ENCODE measurements around the gene INO80.
A peak's percentile ranks its signal among the peaks of the same experiment; 100 is the strongest.

INO80 gene

DNA sequence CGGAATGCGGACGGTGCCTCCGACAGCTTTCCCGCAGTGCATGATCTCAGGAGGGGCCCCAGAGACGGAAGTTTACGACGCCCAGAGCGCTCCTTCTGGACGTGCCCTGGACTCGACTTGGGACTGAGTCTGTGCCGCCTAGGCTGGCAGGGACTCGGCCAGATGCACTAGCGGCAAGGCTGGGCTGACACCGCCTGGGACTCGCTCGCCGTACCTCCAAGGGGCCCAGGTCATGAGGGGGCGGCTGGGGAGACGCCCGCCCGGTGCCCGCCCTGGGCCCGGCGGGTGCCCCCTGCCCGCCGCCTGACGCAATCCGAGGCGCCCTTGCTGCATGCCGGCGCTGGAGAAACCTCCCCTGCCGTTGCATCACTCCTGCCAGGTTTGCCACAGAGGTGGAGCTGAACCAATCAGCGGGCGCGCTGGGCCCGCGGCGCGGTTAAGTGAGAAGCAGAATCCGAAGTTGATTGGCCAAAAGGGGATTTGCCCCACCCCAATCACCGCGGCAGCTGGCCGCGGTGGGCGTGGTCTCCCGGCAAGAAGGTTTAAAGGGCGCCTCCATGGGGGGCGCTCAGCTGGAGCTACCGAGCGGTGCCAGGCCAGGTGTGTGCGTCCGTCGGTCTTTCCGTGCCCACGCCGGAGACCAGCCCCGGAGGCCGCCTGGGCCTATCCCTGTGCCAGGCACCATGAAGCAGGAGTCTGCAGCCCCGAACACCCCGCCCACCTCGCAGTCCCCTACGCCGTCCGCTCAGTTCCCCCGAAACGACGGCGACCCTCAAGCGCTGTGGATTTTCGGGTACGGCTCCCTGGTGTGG, 163.0 kb downstream of the INO80 start, which contains the start of gene CHAC1:
Gene CHAC1, plus strand, starts transcription at position 571 of the 812 bp plus-strand sequence. Its CDS starts 113 bp downstream, at position 684.
- peak; percentile 91 for FAIRE-seq

DNA sequence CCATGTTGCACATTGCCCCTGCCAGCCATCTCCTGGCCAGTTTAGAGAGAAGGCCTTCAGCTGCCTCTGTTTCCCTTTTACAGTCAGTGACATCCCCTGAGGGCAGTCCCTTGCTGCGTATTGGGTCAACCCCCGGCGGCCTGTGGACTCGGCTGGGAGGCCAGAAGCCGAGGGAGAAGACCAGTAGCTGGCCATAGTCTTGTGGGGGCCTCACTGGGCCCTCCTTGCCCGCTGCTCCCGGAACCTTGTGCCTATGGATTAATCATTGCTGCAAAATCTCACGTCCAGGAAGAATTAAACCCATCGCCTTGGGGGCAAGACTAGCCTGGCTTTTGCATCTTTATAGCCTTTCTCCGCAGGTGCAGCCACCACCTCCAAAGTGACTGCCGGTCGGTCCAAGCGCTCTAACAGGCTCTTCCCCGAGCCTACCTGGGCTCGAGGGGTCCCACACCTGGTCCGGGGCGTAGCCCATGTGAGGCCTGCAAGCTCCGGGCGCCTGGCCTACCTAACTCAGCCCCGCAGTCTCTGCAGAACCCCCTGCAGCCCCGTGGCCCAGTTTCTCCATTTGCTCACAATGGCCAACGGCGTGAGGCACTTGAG, 163.7 kb downstream of the INO80 start:
- DNase-seq (ENCODE audit: insufficient read length, low spot score): no peak
- FAIRE-seq: no peak

More for the DNA sequence above, 163.0 kb downstream of the INO80 start, which contains the start of gene CHAC1:
- peak; percentile 98 for DNase-seq (ENCODE audit: insufficient read length, low spot score)

DNA sequence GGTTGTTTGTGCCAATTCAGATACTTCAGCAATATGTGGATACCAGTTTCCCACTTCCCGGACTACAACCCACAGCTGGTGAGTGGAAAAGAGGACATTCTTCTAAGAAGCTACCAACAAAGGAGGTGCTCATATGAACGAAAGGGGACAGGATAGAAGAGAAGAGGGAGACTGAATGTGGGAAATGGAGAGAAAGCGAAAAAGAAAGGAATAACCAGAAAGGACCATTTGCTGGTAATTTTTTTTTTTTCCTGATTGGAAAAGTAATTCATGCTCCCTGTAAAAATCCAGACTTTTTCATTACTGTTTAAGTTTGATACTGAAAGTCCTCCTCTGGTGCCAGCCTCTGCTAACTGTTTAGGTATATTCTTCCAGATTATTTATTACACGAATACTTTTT, 164.3 kb downstream of the INO80 start:
- FAIRE-seq (no peak), DNase-seq (ENCODE audit: insufficient read length, low spot score) (no peak)

DNA sequence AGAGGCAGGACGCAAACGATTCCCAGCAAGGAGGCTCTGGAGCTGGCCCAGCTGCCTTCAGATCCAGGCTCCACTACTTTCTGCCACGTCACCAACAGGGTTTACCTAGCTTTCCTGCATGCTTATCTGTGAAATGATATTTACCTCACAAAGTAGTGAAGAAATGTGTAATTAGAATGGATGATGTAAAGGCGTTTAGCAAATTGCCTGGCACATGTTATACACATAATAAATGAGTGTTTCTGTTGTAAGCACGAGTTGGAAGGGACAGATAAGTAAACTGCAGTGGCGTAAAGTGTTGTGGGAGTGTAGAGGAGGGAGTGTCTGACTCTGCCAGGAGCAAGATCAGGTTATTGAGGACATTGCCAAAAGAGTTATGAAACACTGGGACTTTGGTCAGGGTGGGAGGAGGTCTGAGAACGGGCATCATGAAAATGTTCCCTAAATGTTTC, 166.3 kb downstream of the INO80 start:
- no peak for FAIRE-seq
- no peak for DNase-seq (ENCODE audit: insufficient read length, low spot score)

DNA sequence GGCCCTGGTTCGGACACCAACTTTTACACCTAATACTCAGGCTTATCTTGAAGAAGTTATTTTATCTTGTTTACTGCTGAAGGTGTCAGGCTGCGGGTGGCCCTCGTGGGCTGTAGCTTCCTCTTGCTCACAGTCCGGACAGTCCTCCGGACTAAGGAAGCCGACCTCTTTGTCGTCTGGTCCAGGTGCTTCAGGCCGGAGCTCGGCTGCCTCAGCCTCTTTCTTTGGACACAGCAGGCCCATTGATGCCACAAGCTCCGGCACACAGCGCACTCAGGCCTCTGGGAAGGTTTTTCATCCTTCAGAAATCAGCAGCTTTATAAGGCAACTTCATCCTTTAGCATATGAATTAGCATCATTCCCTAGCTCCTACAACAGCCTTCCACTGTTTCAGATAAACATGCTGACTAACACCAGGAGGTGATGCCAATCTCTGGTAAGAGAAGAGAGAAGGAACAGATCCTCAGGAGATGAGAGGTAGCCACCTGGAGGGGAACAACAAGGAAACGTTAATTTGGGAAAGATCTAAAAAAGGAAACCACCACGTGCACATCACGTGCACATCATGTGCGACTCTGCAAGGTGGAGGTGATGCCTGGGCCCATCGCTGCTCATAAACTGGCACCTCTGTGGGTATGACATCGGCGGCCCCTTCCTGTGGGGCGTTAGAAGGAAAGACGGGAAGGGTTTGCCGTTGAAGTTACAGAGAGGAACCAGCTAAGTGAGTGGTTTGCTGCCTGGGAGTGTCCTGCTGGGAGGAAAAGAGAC, 167.2 kb downstream of the INO80 start:
- DNase-seq (ENCODE audit: insufficient read length, low spot score): no peak
- FAIRE-seq: no peak

DNA sequence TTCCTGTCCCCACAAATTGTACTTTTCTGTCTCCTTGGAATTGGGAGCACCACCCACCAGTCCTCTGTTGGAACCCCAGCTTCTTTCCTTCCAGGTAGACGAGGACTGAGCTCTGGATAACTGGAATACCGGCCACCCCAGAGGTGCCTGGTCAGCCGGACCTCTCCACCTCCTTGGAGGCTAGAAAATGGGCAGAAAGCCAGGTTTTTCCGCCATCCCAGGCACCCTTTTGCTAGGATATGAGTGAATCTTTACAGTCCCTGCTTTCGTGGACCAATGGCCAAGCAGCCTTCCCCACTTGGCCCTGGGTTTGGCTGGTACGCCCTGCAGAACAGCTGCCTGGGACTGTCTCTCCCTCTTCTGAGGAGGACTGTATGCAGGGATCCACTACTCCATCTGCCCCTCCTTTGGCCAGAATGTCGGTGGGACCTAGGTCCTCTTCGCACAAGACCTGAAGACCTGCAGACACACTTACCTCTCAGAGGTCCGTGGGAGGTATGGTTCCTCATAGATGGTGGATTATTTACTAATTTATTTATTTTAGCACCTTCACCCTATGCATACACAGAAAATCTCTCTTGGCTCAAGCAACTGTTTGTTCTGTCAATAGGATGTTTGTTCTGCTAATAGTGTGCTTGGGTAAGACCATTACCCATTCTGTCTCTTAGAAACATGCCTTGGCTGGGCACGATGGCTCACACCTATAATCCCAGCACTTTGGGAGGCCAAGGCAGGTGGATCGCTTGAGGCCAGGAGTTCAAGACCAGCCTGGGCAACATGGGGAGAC, 171.4 kb downstream of the INO80 start:
- DNase-seq (ENCODE audit: insufficient read length, low spot score) (no peak), FAIRE-seq (no peak)

DNA sequence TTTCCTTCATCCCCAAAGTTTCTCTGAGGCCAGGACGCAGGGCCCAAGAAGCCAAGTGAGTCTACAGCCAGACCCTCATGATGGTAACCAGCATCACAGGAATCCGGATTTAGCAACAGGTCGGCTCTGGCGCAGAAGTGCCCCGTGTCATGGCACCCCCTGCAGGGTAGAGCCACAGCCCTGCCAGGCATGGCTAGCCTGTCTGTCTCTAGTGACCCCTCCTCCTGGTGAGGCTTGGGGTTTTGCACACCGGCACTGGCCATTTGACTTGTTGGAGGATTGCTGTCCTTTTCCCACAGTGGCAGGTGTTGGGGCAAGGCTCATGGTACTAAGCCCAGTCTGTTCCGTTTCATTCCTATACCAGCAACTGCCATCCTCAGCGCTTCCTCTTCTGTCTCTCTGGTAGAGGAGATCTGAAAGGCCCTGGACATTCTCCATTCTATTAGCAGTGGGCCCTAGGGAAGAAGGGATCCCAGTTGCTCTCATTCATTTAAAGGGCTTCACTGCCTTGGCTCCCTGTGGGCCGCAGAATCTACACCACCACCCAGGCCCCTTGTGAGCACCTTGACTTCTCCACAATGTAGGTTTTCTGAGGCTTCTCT, 172.2 kb downstream of the INO80 start:
- FAIRE-seq: no peak

DNA sequence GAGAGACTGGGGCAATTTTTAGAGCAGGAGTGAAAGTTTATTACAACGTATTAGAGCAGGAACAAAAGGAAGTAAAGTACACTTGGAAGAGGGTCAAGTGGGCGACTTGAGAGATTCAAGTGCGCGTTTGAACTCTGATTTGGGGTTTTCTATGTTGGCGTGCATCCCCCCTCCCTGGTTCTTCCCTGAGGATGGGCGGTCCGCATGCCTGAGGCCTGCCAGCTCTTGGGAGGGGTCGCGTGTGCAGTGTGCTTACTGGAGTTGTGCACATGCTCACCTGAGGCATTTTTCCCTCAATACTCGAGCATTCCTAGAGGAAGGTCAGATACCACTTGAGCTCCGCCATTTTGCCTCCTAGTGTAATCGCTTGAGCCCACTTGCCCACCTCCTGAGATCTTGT, 173.2 kb downstream of the INO80 start:
- DNase-seq (ENCODE audit: insufficient read length, low spot score): no peak
- no peak for FAIRE-seq

More for the DNA sequence above, 172.2 kb downstream of the INO80 start:
- DNase-seq (ENCODE audit: insufficient read length, low spot score): no peak

DNA sequence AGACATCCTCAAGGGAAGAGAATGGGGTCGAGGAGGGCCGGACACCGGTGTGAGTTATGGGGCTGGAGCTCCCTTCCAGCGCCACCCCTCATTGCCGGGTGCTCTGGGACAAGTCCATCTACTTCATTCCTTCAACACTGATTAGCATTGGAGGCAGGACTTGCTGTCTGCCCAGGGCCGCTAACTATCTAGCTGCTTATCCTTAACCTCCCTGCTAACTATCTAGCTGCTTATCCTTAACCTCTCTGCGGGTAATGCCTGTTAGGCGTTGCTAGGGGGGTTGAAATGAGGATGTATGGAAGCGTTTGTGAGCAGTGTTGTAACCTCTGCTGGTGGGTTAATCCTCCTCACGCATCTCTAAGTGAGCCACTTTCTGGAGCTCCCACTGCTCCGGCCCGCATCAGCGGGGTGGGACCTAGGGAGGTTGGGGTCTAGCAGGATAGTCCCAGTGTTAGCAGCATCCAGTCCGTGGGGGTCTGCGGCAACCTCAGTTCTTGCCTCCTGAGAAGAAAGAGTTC, 173.7 kb downstream of the INO80 start:
- FAIRE-seq: no peak
- DNase-seq (ENCODE audit: insufficient read length, low spot score): no peak

DNA sequence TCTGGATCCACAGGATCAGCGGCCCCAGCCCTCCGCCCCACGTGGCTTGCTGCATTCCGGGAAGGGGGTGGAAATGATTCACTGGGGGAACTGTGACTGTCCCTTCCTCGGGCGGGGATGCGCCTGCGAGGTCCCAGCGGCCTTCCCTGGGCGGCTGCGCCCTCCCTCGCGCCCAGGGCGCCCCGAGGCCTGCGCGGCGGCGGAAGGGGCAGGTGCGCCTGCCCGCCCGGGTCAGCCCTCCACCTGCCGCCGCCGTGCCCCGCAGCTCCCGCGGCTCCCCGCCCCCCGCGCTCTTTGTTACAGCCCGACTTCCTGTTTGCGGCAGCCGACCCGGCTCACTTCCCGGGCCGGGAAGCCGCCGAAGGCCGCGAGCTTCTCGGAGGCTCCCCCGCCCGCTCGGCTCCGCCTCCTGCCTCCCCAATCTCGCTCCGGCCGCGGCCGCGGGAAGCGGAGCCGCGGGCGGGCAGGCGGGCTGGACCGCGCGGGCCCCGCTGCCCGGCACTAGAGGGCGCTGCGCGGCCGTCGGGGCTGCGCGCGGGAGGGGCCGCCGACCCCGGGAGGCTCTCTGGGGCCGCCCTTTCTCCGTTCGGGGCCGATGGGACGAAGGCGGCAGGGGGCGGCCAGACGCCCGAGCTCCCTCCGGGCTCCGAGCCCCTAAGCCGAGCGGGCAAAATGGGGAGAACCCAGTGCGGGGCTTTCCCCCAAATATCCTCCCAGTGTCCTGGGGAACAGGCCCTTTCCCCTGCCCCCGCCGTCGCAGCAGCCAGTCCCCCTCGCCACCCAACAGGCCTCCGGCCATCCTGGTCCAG, 174.3 kb downstream of the INO80 start:
- no peak for FAIRE-seq
- peak; percentile 76 for DNase-seq (ENCODE audit: insufficient read length, low spot score)

DNA sequence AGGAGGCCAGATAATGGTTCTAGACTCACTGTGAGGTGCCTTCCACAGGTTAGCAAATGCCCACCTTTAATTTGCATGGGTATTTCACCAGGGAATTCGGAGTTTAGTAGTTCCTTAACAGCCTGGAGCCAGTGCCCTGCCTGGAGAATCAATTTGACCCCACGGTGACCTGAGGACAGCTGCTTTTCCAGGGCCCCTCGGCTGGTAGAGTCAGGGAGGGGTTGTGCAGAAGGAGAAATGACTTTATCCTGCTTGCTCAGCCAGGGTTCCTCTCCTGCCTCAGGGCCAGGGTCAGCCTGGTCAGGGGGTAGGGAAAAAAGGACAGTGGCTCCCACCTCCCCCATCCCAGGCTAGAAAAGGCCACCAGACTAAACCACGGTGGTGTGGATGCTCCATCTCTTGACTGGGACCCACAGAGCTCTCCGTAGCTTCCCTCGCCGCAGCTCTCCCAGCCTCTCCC, 175.0 kb downstream of the INO80 start:
- DNase-seq (ENCODE audit: insufficient read length, low spot score) (no peak), FAIRE-seq (no peak)

DNA sequence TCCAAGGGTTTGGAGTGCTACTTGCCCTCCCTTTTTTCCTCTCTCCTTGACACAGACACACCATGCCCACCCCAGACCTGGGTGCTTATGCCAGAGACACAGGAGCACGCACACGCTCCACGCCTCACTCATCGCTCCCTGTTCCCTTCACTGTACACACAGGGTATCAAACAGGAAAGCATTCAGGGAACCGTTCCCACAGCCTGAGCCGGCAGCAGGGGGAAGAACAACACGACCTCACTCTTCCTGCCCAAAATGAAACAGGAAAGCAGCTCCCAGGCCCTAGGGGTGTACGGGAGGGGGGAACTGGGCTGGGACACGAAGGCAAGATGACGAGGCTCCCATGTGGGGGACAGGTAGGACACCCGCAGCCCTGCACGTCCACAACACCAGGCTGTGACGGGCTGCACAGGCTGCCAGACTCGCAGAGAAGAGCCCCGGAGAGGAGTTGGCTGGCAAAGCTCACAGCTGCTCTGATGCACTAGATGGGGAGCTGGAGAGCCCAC, 175.7 kb downstream of the INO80 start:
- DNase-seq (ENCODE audit: insufficient read length, low spot score): no peak
- no peak for FAIRE-seq

DNA sequence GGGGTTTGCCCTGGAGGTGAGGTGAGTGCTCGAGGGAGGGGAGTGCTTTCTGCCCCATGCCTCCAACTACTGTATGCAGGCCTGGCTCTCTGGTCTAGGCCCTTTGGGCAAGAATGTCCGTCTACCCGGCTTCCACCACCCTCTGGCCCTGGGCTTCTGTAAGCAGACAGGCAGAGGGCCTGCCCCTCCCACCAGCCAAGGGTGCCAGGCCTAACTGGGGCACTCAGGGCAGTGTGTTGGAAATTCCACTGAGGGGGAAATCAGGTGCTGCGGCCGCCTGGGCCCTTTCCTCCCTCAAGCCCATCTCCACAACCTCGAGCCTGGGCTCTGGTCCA, 177.6 kb downstream of the INO80 start:
- DNase-seq (ENCODE audit: insufficient read length, low spot score) (no peak), FAIRE-seq (no peak)

DNA sequence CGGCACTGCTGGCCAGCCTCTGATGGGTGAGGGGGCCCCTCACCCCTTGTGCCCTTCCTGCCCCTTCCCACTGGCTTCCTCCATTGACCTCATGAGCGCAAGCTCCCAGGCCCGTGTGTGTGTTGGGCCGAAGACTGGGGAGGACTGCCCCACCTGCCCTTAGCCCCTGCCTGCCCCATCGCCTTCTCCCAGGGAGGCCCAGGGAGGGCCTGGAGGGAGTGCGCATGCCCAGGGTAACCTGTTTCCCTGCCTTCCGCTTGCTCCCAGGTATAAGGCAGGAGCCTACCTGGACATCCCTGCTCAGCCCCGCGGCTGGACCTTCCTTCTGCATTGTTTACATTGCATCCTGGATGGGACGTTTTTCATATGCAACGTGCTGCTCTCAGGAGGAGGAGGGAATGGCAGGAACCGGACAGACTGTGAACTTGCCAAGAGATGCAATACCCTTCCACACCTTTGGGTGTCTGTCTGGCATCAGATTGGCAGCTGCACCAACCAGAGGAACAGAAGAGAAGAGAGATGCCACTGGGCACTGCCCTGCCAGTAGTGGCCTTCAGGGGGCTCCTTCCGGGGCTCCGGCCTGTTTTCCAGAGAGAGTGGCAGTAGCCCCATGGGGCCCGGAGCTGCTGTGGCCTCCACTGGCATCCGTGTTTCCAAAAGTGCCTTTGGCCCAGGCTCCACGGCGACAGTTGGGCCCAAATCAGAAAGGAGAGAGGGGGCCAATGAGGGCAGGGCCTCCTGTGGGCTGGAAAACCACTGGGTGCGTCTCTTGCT, 178.1 kb downstream of the INO80 start:
- FAIRE-seq (no peak), DNase-seq (ENCODE audit: insufficient read length, low spot score) (peak; percentile 59)

DNA sequence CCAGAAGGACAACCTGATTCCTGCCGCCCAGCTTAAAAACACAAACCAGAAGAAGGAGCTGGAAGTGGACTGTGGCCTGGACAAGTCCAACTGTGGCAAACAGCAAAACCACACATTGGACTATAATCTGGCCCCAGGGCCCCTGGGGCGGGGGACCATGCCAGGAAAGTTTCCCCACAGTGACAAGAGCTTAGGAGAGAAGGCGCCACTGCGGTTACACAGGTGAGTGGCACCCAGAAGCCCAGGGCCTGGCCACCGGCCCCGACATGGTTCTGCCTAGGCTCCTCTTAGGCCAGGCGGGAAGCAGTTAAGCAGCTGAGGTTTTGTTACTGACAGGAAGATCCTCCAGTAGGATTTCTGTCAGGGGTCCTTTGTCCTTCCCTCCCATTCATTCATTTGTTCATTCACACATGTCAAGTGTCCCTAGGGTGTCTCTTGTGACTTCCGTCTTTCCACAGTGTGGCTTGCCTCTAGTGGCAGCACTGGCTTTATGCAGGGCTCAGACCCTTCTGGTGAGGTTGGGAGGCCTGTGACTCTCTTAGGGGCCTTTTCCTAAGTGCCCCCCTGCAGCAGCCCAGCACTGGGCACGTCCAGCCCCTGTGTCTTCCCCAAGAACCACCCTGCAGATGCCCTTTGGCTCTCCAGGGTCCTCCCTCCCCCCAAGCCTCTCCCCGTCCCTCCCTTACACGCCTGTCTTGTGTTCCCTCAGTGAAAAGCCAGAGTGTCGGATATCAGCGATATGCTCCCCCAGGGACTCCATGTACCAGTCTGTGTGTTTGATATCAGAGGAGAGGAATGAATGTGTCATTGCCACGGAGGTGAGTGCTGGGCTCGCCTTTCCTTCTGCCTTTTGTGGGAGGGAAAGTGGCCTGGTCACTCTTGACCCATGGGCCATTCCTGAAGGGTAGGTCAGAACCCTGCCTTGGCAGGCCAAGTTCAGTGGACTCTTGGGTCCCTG, 179.1 kb downstream of the INO80 start:
- FAIRE-seq (no peak), DNase-seq (ENCODE audit: insufficient read length, low spot score) (no peak)

DNA sequence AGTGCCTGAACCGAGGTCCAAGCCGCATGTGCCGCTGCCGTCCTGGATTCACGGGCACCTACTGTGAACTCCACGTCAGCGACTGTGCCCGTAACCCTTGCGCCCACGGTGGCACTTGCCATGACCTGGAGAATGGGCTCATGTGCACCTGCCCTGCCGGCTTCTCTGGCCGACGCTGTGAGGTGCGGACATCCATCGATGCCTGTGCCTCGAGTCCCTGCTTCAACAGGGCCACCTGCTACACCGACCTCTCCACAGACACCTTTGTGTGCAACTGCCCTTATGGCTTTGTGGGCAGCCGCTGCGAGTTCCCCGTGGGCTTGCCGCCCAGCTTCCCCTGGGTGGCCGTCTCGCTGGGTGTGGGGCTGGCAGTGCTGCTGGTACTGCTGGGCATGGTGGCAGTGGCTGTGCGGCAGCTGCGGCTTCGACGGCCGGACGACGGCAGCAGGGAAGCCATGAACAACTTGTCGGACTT, 179.8 kb downstream of the INO80 start:
- FAIRE-seq (no peak), DNase-seq (ENCODE audit: insufficient read length, low spot score) (no peak)

DNA sequence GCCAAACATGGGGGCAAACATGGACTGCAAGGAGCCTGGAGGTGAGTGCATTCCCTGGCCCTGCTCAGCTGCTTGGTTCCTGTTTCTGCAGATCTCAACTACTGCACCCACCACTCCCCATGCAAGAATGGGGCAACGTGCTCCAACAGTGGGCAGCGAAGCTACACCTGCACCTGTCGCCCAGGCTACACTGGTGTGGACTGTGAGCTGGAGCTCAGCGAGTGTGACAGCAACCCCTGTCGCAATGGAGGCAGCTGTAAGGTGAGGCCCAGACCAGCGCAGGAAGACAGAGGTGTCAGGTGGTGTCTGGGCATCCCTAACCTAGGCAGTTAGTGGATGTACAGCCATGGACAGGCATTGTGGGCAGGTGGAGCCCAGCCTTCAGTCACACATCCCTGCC, 181.6 kb downstream of the INO80 start:
- DNase-seq (ENCODE audit: insufficient read length, low spot score) (no peak), FAIRE-seq (peak; percentile 4)

Data from HTR-8/SVneo (cell line).